Mononuclear cell (primary cell): ENCODE data around the gene C6orf136. TPM values are rescaled to one million over a fixed set of nuclear protein-coding genes. Genes with fewer than 3 reads are reported as not detected.
A peak's percentile ranks its signal among the peaks of the same experiment; 100 is the strongest.

Experiments
- H3K27me3 ChIP-seq: 2 replicates; pipeline ENCODE4 v1.6.0; 2011; ENCODE audit warnings: low read length, control low read depth; ENCODE audit not compliant: insufficient read depth
- H3K4me1 ChIP-seq: 2 replicates; pipeline ENCODE4 v1.5.1; 2011; ENCODE audit warnings: mild to moderate bottlenecking, low read length, control low read depth; ENCODE audit not compliant: insufficient read depth
- H3K4me3 ChIP-seq: 2 replicates; pipeline ENCODE4 v1.5.1; 2011; ENCODE audit warnings: mild to moderate bottlenecking, low read length, moderate library complexity
- H3K9me3 ChIP-seq: 2 replicates; pipeline ENCODE4 v1.5.1; 2011; ENCODE audit warnings: low read depth, mild to moderate bottlenecking, control low read depth, low read length
- total RNA-seq: library from RNA; depleted of rRNA; stranded (reverse); fragments of >200 nt; gene quantifications from one replicate; pipeline ENCODE4 v1.2.3, GENCODE V29; 2012

Gene C6orf136
- total RNA-seq, 1 donor, result 12.5 TPM

DNA sequence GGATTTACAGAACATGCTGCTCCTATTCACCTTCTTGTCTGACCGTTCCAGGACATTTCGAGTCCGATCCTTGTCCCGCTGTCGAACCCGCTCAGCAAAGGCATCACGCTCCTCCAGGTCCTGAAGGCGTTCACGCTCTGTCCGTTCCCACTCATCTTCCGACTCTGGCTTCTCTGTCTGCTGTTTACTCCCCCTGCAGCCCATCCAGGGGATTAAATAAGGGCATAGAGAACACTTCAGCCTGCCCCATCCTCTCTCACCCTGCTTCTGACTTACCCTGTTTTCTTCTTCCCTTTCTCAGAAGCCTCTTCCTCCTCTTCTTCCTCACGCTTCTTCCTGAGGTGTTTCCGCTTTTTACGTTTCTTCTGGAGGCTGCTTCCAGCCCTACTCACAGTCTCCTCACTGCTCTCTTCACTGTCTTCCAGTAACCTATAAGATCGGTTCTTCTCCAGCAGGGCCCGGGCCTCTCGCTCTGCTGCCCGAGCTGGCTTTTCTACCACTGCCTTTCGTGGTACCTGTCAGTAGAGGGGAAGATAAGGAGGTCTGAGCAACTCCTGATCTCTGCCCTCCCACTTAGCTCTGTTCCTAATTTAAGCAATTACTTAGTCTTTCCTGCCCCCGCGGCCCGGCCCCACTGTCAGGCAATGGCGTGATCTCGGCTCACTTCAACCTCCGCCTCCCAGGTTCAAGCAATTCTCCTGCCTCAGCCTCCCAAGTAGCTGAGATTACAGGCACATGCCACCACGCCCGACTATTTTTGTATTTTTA lies 24.0 kb downstream of the C6orf136 start:
- Histone ChIP-seq H3K27me3 (no peaks in the 10 kb centered on the region), H3K4me3 (no peak overlapping the region), H3K9me3 (no peaks in the 10 kb centered on the region), H3K4me1 (peaks cover 30% of the 10 kb centered on the region)

DNA sequence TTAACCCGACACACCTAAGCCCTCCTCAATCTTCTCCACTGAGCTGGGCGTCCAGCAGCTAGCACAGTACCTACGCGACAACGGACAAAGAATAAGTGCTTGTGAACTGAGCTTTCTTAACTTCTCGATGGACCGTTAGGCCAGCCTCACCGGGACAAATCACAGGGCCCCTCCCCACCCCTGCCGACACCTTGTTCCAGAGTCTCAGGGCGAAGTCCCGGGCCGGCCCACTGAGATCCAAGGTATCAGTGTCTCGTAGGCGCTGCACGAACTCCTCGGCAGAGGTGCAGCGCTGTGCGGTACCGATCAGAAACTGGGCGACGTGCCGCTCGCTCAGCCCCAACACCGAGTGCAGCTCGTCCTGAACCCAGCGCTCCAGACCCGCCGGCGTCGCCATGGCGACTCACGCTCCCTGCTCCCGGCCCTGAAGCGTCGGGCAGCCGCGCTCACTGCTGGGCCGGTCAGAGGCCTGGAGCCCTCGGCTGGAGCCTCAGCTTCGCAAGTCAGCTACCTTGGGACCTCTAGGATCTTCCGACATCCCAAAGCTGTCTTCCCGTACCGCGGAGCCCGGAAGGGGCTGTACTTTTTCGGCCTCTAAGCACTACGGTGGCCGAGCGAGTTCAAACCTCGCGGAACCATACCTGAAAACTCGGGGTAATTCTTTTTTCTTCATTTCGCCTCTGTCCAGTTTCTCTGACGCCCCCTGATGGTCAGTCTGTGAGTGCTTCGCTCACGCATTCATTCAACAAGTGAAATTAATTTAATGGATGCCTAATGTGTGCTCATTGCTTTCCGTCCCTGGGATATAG lies 25.7 kb downstream of the C6orf136 start, which contains the start of gene DHX16:
Gene DHX16, minus strand, starts transcription at position 562 of the 809 bp plus-strand sequence. Its CDS starts 165 bp downstream, at position 397.
- H3K4me1 ChIP-seq, result peaks cover 39% of the 10 kb centered on the region
- H3K4me3 ChIP-seq, result peak within 1 kb of the TSS; percentile 80
- H3K9me3 ChIP-seq, result no peaks in the 10 kb centered on the region
- no peaks in the 10 kb centered on the region for H3K27me3 ChIP-seq

DNA sequence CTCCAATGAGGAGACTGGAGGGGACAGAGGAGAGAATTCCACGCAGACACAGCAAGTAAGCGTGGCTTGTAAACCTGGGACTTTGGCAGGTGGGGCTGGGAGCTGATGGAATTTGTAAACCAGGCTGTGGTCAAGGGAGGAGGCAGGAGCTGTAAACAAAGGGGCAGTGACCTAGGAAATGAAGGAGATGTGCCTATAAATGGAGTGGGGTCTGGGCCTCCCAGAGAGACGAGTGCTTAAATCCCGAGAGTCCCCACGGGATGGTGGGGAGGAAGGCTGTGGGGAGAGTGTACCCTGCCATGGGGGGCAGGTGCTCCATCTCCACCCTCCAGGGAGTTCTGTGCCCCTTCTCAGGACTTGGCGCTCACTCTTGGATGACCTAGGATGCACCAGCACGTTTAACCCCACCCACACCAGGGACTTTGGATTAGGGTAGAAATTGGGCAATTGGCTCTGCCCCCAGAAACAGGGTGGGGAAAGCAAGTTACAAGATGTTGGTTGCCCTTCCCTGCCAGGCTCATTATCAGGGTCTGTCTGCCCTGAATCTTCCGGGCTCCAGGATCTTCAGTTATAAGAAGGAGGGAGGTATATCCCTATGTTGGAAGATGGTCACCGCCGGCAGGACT lies 29.8 kb downstream of the C6orf136 start:
- Histone ChIP-seq H3K4me1 (peaks cover 65% of the 10 kb centered on the region), H3K27me3 (no peaks in the 10 kb centered on the region), H3K9me3 (no peaks in the 10 kb centered on the region), H3K4me3 (no peak overlapping the region)

DNA sequence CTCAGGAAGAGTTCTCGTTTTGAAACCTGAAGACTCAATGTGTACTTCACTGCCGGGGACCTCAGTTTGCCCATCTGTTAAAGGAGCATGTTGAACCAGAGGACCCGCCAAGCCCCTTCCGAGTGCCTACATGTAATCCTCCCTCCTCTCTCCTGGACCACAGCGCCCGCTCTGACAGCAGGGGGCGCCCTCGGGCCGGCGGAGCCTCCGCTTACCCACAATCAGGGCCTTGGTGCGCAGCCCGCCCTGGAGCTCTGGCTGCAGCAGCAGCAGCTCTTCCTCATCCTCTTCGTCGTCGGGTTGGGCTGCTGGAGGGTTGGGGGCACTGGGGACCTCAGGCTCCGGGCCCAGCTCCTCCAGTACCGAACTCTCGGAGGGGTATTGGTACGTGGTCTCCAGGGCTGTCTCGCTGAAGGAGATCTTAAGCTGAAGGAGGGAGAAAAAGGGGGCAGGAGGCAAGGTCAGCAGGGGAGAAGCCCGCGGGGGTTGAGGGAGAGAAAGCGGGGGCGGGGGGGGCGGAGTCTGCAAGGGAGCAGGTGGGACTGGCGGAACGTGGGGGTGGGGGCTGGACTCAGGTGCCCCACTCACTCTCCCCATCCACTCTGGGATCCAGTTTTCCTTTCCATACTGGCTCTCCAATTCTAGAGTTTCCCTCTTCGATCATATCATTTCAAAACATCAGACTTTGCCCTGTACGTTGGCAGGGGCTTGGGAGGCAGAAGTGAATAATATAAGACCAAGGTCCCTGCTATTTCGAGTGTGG lies 32.2 kb downstream of the C6orf136 start:
- Histone ChIP-seq H3K4me3 (peak overlapping the region; percentile 94), H3K4me1 (peaks cover 49% of the 10 kb centered on the region), H3K9me3 (no peaks in the 10 kb centered on the region), H3K27me3 (no peaks in the 10 kb centered on the region)

DNA sequence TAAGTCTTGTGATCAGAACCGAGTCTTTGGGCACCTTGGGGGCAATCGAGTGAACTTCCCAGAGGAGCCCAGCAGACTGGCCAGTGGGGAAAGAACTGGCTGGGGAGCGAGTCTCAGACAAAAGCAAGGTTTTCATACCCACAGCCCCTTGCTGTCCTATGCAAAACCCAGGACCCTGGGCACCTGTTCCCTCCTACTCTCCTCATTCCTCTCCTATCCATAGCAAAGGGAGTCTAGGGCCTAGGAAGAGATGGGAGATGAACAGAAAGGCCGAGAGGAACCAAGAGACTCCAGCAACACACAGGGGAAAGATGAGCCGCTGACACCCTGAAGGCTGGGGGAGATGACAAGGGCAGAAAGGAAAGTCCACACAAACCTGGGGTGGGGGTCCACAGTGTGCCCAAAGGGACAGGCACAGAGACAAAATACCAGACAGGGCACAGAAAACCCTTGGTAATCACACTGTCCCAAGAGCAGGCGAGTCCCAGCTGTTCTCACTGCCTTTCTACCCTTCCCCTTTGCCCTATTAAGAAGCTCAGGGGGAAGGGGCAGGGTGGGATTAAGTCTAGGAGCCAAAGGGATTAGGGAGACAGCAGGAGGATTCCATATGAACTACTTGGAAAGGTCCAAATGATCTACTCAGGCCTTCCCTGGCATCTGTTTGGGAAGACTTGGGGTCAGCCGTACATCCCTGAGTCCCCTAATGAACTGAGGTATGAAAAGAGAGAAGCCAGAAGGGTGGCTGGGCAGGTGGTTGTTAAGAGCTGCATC lies 33.0 kb downstream of the C6orf136 start:
- Histone ChIP-seq H3K4me3 (peak overlapping the region; percentile 94), H3K27me3 (no peaks in the 10 kb centered on the region), H3K4me1 (peaks cover 49% of the 10 kb centered on the region), H3K9me3 (no peaks in the 10 kb centered on the region)

DNA sequence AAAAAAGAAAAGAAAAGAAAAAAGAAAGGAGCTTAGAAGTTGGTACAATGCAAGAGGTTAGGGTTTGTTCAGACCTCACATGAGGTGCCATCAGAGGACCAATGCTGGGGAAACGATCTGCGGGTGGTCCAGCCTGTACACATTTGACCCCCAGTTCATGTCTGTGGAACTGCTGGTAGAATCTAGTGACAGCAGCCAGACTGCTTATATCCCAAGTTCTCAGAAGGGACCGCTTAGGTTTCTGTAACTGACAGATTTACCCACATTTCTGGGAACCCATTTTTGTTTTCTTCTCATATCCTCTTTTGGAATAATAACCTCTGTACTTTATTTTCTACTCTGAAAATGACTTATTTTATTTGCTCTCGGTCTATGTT lies 34.8 kb downstream of the C6orf136 start:
- no peaks in the 10 kb centered on the region for H3K9me3 ChIP-seq
- peak overlapping the region; percentile 94 for H3K4me3 ChIP-seq
- peaks cover 48% of the 10 kb centered on the region for H3K4me1 ChIP-seq
- no peaks in the 10 kb centered on the region for H3K27me3 ChIP-seq

DNA sequence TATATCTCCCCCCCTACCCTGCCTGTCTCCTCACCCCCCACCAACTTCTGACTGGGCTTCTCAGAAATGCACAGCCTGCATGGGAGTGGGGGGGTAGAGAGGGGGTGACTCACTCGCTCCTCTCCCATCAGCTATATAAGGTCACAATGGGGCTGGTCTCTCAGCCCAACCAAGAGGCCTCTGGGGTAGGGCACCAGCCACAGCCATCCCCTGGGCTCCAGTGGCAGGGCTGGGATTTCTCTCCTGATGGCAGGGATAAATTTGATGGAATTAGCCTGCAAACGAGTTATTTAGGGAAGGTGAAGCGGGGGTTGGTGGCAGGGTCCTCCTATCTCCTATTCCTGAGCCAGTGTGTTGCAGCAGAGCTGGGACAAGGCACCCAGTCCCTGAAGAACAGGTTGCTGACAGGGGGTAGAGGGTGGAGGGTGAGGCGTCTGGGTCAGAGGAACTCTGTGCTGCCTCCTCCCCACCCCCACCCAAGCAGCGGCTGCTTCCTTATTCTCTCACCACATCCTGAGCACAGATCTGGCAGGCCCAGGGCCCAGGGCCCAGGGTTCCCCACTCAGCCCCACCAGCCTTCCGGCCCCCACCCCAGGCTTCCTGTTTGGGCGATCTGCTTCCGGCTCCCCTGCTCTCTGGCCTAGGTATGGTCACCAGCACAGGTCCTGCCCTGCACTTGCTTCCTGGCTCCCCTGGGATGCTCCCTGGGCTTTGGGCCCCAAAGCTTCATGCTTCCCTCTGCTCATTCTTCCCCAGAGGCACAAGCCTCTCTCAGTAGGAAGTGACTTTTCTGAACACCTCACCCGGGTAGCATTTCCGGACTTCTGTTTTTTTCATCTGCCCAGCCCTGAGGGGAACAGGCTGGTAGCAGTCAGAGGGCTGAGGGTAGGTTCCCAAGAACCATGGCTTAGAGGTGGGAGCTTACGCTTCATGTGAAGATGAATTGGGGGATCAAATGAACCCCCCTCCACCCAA lies 35.5 kb downstream of the C6orf136 start:
- Histone ChIP-seq H3K4me3 (peak overlapping the region; percentile 94), H3K4me1 (peaks cover 42% of the 10 kb centered on the region), H3K9me3 (no peaks in the 10 kb centered on the region), H3K27me3 (no peaks in the 10 kb centered on the region)

DNA sequence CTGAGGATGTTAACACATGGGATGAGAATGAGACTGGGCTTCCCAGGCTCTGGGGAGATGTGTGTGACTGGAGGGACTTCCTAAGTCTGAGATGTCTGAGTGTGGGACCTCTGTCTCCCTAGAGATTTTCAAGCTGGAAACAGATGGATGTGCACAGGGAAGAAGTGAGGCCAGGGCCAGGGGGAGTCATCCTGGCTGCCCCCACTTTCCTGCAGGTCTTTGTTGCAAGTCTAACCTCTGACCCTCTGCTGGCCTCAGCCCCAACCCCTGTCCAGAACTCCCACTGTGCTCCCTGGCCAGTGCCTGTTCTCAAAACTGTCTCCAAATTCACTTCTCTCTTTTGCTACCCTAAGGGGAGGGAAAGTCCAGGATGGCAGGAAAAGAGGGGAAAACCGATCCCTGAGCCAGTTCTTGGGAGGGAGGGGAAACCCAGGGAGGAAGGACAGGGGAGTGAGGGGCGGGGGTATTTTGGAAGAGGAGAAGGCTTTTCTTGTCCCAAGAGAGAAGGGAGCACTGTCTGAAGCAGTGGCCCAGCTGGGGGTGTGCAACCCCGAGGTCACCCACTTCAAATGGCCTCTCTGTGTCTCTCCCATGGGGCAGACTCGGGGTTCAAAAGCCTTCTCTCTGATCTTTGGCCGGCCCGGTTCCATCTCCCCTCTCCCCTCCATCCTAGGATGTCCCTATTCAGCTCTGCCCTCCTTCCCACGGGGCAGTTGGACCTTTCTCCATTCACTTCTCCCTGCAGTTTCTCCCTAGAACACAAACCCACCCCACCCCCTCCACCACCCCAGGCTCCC lies 36.4 kb downstream of the C6orf136 start:
- Histone ChIP-seq H3K27me3 (no peaks in the 10 kb centered on the region), H3K4me3 (peak overlapping the region; percentile 94), H3K4me1 (peaks cover 44% of the 10 kb centered on the region)

DNA sequence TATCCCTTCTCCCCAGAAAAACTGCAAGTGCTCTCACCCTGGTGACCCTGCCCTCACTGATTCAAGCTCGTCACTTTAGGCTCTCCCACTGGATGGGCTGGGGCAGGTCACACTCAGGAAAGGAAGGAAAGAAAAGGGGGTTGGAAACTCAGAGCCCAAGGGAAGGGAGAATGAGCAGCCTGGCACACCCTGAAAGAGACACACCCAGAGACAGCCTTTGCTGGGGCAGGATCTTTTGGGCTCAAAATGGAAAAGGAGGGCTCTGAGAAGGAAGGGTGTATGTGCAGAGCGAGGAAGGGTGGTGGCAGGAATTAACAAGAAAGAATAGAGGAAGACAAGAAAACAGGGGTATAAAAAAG lies 37.0 kb downstream of the C6orf136 start:
- H3K27me3 ChIP-seq, result no peaks in the 10 kb centered on the region
- peaks cover 44% of the 10 kb centered on the region for H3K4me1 ChIP-seq
- peak overlapping the region; percentile 94 for H3K4me3 ChIP-seq
- no peaks in the 10 kb centered on the region for H3K9me3 ChIP-seq

More for the DNA sequence above, 36.4 kb downstream of the C6orf136 start:
- H3K9me3 ChIP-seq, result no peaks in the 10 kb centered on the region

DNA sequence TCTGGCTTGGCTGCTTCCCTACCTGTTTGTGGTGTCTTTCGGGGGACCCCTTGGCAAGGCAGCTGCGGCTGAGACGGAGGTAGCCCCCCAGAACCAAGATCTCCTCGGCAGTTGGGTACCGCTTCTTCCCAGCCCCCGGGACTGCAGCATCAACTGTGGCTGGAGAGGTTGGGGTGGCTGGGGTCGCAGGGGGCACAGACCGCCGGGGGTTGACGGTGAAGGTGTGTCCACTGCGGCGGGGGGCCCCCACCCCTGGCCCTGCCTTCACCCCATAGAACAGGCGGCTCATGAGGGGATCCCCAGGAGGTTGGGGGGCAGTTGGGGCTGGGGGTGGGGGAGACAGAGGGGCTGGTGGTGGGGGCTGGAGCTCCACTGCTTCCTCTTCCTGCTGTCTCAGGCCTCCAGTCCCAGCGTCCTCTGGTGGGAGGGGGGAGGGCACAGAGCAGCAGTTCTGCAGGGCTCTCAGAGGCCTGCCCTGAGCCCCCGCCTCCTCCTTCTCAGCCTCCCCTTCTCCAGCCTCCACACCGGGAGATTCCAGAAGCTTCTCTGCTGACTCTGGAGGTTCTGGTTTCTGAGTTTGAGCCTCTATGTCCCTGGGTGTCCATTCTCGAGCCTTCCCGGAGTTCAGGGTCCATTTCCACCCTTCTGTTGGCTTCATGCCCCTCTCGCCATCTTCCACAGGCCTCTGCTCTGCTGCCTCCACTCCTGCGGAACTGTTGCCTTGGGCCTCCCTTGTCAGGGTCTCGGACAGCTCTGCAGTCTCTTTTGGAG lies 37.6 kb downstream of the C6orf136 start:
- no peaks in the 10 kb centered on the region for H3K27me3 ChIP-seq
- H3K4me3 ChIP-seq, result peak overlapping the region; percentile 94
- peaks cover 45% of the 10 kb centered on the region for H3K4me1 ChIP-seq
- no peaks in the 10 kb centered on the region for H3K9me3 ChIP-seq

DNA sequence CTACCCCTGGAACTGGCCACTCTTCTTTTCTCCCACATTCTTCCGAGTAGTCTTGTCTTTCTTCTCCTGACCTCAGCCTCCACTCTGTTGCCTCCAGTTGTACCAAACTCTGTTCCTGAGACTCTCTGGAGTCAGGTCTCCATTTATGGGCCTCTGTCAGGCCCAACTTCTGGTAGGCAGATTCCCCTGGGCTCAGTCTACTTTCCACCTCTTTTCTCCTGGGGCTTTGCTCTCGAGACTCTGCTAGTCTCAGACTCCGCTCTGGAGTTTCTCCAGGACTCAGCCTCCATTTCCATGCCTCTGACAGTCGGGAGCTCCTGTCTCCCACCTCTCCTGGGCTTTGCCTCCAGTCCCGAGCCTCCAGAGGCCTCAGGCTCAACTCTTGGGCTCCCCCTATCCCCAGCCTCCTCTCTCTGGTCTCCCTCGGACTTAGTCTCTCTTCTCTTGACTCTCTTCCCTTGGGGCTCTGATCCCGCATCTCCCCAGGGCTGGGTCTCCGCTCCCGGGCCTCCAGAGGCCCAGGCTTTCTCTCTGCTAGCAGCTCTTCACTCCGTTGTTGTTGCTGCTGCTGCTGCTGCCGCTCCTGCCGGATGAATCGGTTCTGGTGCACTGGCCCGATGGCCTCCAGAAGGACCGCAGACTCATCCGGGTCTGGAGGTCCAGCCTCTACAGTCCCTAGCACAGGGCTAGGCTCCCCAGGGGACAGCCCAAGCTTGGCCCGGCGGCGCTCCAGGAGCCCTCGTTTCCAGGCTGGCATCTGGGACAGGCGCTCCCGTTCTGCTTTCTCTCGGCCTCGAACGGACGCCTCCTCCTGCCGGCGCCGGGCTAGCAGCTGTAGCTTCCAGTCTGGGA lies 38.5 kb downstream of the C6orf136 start:
- no peaks in the 10 kb centered on the region for H3K9me3 ChIP-seq
- H3K4me3 ChIP-seq, result peak overlapping the region; percentile 94
- no peaks in the 10 kb centered on the region for H3K27me3 ChIP-seq
- peaks cover 45% of the 10 kb centered on the region for H3K4me1 ChIP-seq
